ENCODE data around the gene PTPRM. TPM values are rescaled to one million over a fixed set of nuclear protein-coding genes. Genes with fewer than 3 reads are reported as not detected.

The PTPRM gene
- polyA plus RNA-seq, 1 donor from 2014 or later: 126 TPM

DNA sequence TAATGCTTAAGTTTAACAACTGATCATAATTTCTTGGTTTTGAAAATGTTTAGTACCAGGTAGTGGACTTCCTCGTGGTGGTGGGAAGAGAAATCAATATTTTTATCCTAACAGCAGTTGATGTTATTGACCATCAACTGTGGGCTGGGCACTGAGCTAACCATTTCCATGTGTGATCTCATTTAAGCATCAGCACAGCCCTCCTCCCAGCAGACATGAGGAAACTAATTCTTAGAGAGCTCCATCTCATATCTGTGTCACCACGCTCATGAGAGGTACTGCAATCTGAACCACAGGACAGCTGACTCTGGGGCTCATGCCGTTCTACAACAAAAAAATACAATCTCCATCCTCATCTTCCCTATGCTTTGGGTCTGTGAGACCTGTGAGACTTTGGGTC is 709.3 kb downstream of the PTPRM start:
- TF ChIP-seq POLR2AphosphoS5 (IDR thresholded peaks at IDR 0.05) (no peak), SMC3 (conservative IDR thresholded peaks at IDR 0.05; ENCODE audit: poor library complexity) (no peak), TAF1 (IDR thresholded peaks at IDR 0.05; ENCODE audit: low read depth) (no peak), EP300 (conservative IDR thresholded peaks at IDR 0.05; ENCODE audit: poor library complexity, severe bottlenecking) (no peak), RAD21 (conservative IDR thresholded peaks at IDR 0.05) (no peak), EZH2 (IDR thresholded peaks at IDR 0.05; ENCODE audit: borderline replicate concordance, insufficient read depth, low read length, poor library complexity, severe bottlenecking) (no peak), MXI1 (conservative IDR thresholded peaks at IDR 0.05; ENCODE audit: poor library complexity, severe bottlenecking) (no peak)
- TF ChIP-seq, protein P1, sequence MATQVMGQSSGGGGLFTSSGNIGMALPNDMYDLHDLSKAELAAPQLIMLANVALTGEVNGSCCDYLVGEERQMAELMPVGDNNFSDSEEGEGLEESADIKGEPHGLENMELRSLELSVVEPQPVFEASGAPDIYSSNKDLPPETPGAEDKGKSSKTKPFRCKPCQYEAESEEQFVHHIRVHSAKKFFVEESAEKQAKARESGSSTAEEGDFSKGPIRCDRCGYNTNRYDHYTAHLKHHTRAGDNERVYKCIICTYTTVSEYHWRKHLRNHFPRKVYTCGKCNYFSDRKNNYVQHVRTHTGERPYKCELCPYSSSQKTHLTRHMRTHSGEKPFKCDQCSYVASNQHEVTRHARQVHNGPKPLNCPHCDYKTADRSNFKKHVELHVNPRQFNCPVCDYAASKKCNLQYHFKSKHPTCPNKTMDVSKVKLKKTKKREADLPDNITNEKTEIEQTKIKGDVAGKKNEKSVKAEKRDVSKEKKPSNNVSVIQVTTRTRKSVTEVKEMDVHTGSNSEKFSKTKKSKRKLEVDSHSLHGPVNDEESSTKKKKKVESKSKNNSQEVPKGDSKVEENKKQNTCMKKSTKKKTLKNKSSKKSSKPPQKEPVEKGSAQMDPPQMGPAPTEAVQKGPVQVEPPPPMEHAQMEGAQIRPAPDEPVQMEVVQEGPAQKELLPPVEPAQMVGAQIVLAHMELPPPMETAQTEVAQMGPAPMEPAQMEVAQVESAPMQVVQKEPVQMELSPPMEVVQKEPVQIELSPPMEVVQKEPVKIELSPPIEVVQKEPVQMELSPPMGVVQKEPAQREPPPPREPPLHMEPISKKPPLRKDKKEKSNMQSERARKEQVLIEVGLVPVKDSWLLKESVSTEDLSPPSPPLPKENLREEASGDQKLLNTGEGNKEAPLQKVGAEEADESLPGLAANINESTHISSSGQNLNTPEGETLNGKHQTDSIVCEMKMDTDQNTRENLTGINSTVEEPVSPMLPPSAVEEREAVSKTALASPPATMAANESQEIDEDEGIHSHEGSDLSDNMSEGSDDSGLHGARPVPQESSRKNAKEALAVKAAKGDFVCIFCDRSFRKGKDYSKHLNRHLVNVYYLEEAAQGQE (IDR thresholded peaks at IDR 0.05; ENCODE audit: borderline replicate concordance): no peak
- TF ChIP-seq, protein P2, sequence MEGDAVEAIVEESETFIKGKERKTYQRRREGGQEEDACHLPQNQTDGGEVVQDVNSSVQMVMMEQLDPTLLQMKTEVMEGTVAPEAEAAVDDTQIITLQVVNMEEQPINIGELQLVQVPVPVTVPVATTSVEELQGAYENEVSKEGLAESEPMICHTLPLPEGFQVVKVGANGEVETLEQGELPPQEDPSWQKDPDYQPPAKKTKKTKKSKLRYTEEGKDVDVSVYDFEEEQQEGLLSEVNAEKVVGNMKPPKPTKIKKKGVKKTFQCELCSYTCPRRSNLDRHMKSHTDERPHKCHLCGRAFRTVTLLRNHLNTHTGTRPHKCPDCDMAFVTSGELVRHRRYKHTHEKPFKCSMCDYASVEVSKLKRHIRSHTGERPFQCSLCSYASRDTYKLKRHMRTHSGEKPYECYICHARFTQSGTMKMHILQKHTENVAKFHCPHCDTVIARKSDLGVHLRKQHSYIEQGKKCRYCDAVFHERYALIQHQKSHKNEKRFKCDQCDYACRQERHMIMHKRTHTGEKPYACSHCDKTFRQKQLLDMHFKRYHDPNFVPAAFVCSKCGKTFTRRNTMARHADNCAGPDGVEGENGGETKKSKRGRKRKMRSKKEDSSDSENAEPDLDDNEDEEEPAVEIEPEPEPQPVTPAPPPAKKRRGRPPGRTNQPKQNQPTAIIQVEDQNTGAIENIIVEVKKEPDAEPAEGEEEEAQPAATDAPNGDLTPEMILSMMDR (IDR thresholded peaks at IDR 0.05; ENCODE audit: poor library complexity, severe bottlenecking): no peak
- Histone ChIP-seq H3K4me3 (ENCODE audit: low read length) (no peak overlapping the region), H3K27me3 (ENCODE audit: insufficient read depth, low read depth, low read length) (no peaks in the 10 kb centered on the region), H2AFZ (ENCODE audit: low read depth, low read length) (no peak overlapping the region), H3K9me2 (ENCODE audit: insufficient read depth, low read length) (no peaks in the 10 kb centered on the region), H3K36me3 (ENCODE audit: insufficient read depth, low read length) (no peaks in the 10 kb centered on the region), H3K79me2 (replicated peaks; ENCODE audit: insufficient read depth, low read length) (no peaks in the 10 kb centered on the region), H4K20me1 (ENCODE audit: insufficient read depth) (no peaks in the 10 kb centered on the region), H3K27ac (ENCODE audit: low read length) (no peak overlapping the region), H3K9ac (ENCODE audit: low read length) (no peak overlapping the region), H3K4me2 (ENCODE audit: low read length) (no peak overlapping the region), H3F3A (ENCODE audit: insufficient read depth, low read length, poor library complexity, severe bottlenecking) (no peaks in the 10 kb centered on the region), H3K9me3 (ENCODE audit: low read length) (no peaks in the 10 kb centered on the region)

DNA sequence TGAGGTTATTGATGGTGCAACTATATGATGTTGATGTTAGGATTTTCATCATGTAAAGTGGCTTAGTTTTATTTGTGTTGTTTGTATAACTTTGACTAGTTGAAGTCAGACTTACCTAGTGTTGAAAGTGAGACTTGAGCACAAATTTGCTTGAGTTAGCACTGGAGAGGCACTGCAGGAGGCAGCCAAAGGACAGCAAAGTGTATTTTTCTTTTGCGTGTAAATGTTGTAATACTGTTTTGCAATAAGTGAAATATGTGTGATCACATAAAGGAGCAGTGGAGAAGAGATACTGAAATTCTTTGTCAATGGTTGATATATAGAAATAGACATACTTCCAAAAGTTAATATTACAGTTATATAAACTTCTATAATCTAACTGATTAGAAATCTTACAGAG is 710.2 kb downstream of the PTPRM start:
- Histone ChIP-seq H3K27me3 (ENCODE audit: insufficient read depth, low read depth, low read length) (no peaks in the 10 kb centered on the region), H3K9ac (ENCODE audit: low read length) (no peak overlapping the region), H3K9me2 (ENCODE audit: insufficient read depth, low read length) (no peaks in the 10 kb centered on the region), H3K9me3 (ENCODE audit: low read length) (no peaks in the 10 kb centered on the region), H3K36me3 (ENCODE audit: insufficient read depth, low read length) (no peaks in the 10 kb centered on the region), H4K20me1 (ENCODE audit: insufficient read depth) (no peaks in the 10 kb centered on the region), H3K79me2 (replicated peaks; ENCODE audit: insufficient read depth, low read length) (no peaks in the 10 kb centered on the region), H2AFZ (ENCODE audit: low read depth, low read length) (no peak overlapping the region), H3K4me3 (ENCODE audit: low read length) (no peak overlapping the region), H3F3A (ENCODE audit: insufficient read depth, low read length, poor library complexity, severe bottlenecking) (no peaks in the 10 kb centered on the region), H3K27ac (ENCODE audit: low read length) (no peak overlapping the region), H3K4me2 (ENCODE audit: low read length) (no peak overlapping the region)
- TF ChIP-seq RAD21 (conservative IDR thresholded peaks at IDR 0.05) (no peak), MXI1 (conservative IDR thresholded peaks at IDR 0.05; ENCODE audit: poor library complexity, severe bottlenecking) (no peak), POLR2AphosphoS5 (IDR thresholded peaks at IDR 0.05) (no peak), SMC3 (conservative IDR thresholded peaks at IDR 0.05; ENCODE audit: poor library complexity) (no peak), TAF1 (IDR thresholded peaks at IDR 0.05; ENCODE audit: low read depth) (no peak), EP300 (conservative IDR thresholded peaks at IDR 0.05; ENCODE audit: poor library complexity, severe bottlenecking) (no peak), EZH2 (IDR thresholded peaks at IDR 0.05; ENCODE audit: borderline replicate concordance, insufficient read depth, low read length, poor library complexity, severe bottlenecking) (no peak)
- TF ChIP-seq, protein P2 (IDR thresholded peaks at IDR 0.05; ENCODE audit: poor library complexity, severe bottlenecking): no peak
- TF ChIP-seq, protein P1 (IDR thresholded peaks at IDR 0.05; ENCODE audit: borderline replicate concordance): no peak
